ENCODE data around the gene TCL1B.

Gene TCL1B

DNA sequence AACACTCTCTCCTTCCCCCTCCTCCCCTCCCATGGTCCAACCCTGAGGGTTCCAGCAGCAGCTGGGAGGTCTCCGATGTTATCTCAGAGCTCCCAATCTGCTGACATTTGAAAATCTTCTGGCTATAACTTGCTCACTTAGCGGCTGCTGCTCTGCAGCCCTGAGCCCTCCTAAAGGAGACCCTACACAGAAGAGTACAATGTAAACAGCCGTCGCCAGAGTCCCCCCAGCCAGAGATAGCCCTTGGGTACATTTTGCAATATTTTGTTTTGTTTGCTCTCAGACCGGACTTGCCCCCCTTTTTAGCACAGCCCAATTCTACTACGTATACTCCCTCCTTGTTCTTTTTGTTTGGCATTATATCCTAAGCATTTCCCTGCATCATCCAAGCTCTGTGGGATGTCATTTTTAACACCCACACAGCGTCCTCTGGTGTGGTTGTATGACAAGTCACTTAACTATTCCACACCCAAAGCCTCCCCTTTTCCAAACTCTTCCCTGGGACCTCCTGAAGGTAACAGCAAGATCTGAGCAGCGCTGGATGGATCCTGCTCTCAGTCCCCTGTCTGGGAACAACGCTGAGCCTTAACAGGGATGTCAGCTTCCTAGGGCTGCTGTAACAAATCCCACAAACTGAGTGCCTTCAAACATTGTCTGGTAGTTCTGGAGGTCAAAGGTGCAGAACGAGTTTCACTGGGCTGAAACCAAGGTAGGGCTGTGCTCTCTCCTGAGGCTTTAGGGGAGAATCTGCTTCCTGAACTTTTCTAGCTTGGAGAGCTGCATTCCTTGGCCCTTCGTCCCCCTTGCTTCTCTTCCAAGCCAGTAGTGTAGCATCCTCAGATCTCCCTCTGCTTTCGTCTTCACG lies 25.3 kb upstream of the TCL1B start:
- TF ChIP-seq, protein P1, sequence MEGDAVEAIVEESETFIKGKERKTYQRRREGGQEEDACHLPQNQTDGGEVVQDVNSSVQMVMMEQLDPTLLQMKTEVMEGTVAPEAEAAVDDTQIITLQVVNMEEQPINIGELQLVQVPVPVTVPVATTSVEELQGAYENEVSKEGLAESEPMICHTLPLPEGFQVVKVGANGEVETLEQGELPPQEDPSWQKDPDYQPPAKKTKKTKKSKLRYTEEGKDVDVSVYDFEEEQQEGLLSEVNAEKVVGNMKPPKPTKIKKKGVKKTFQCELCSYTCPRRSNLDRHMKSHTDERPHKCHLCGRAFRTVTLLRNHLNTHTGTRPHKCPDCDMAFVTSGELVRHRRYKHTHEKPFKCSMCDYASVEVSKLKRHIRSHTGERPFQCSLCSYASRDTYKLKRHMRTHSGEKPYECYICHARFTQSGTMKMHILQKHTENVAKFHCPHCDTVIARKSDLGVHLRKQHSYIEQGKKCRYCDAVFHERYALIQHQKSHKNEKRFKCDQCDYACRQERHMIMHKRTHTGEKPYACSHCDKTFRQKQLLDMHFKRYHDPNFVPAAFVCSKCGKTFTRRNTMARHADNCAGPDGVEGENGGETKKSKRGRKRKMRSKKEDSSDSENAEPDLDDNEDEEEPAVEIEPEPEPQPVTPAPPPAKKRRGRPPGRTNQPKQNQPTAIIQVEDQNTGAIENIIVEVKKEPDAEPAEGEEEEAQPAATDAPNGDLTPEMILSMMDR (IDR thresholded peaks at IDR 0.05; ENCODE audit: poor library complexity, severe bottlenecking): no peak
- ATAC-seq (ENCODE audit: low read depth) (no peak), DNase-seq (ENCODE audit: low spot score) (no peak)
- H3K27ac ChIP-seq (ENCODE audit: poor library complexity, severe bottlenecking): no peak overlapping the region
- H3K4me1 ChIP-seq (ENCODE audit: insufficient read depth, poor library complexity, severe bottlenecking): no peaks in the 10 kb centered on the region
- H3K4me3 ChIP-seq (ENCODE audit: severe bottlenecking): no peak overlapping the region
- H3K36me3 ChIP-seq (ENCODE audit: low read depth): no peaks in the 10 kb centered on the region
- H3K9me3 ChIP-seq (ENCODE audit: severe bottlenecking): no peaks in the 10 kb centered on the region
- H3K27me3 ChIP-seq (ENCODE audit: insufficient read depth, poor library complexity, severe bottlenecking): peaks cover 17% of the 10 kb centered on the region

DNA sequence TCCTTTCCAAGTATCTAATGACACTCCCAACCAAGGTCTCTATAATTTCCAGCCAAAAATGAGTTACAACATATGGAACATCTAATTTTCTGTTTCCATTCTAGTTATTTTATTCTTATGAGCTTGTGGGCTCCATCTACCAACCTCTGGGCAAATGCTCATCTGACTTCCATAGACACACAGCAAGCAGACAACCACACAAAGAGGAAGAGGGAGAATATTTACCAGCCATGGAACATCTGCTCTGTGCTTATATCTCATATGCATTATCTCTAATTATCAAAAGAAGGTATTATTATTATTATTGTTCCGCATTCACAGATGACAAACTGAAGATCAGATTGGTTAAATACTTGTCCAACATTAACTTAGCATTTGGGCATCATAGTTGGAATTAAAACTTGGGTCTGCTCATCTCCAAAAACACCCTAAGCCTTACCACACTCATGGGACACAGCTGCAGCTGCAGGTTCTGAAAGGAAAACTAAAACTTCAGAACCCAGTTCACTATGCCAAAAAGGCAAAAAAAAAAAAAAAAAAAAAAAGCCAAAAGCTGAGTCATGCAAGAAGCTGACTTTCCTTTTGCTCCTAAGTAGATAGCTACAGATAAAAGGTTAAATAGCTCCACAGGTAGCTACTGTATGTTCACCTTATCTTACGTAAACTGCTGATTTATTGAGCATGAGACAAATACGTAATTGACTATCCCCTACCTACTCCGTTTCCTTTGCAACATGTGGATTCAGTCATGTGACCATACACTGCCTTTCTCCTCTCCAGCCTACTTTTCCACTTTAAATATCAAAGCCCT lies 23.6 kb upstream of the TCL1B start:
- TF ChIP-seq, protein P1 (IDR thresholded peaks at IDR 0.05; ENCODE audit: poor library complexity, severe bottlenecking): no peak
- no peaks in the 10 kb centered on the region for H3K36me3 ChIP-seq (ENCODE audit: low read depth)
- no peak overlapping the region for H3K27ac ChIP-seq (ENCODE audit: poor library complexity, severe bottlenecking)
- no peak overlapping the region for H3K4me3 ChIP-seq (ENCODE audit: severe bottlenecking)
- ATAC-seq (ENCODE audit: low read depth) (no peak), DNase-seq (ENCODE audit: low spot score) (no peak)
- H3K4me1 ChIP-seq (ENCODE audit: insufficient read depth, poor library complexity, severe bottlenecking): no peaks in the 10 kb centered on the region
- H3K9me3 ChIP-seq (ENCODE audit: severe bottlenecking): no peaks in the 10 kb centered on the region
- peaks cover 17% of the 10 kb centered on the region for H3K27me3 ChIP-seq (ENCODE audit: insufficient read depth, poor library complexity, severe bottlenecking)

DNA sequence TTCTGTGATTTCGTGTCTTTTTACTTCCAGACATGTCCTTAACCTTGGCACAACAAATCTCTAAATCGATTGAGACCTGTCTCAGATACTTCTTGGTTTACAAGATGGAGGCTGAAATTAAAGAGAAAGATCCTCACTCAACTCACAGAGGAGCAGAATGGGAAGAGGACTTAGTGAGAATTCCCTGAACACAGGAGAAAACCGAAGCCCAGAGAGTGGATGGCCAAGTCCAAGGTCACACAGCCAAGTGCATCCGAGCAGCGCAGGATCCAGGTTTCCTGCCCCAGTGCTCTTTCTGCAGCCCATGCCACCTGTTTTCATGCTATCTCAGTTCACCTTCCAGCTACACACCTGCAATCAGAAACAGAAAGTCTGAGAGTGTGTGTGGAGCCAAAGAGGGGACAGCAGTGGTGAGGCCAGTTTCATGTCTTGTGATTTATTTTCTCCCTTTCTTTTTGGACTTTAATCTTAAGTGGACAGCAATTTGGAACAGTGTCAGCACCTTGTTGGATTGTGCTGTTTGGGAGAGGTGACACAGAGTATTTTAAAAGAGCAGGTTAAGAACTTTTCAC lies 22.9 kb upstream of the TCL1B start:
- no peaks in the 10 kb centered on the region for H3K36me3 ChIP-seq (ENCODE audit: low read depth)
- H3K9me3 ChIP-seq (ENCODE audit: severe bottlenecking): no peaks in the 10 kb centered on the region
- no peak overlapping the region for H3K4me3 ChIP-seq (ENCODE audit: severe bottlenecking)
- DNase-seq (ENCODE audit: low spot score) (no peak), ATAC-seq (ENCODE audit: low read depth) (no peak)
- TF ChIP-seq, protein P1 (IDR thresholded peaks at IDR 0.05; ENCODE audit: poor library complexity, severe bottlenecking): no peak
- H3K27me3 ChIP-seq (ENCODE audit: insufficient read depth, poor library complexity, severe bottlenecking): peaks cover 17% of the 10 kb centered on the region
- no peak overlapping the region for H3K27ac ChIP-seq (ENCODE audit: poor library complexity, severe bottlenecking)
- H3K4me1 ChIP-seq (ENCODE audit: insufficient read depth, poor library complexity, severe bottlenecking): no peaks in the 10 kb centered on the region

DNA sequence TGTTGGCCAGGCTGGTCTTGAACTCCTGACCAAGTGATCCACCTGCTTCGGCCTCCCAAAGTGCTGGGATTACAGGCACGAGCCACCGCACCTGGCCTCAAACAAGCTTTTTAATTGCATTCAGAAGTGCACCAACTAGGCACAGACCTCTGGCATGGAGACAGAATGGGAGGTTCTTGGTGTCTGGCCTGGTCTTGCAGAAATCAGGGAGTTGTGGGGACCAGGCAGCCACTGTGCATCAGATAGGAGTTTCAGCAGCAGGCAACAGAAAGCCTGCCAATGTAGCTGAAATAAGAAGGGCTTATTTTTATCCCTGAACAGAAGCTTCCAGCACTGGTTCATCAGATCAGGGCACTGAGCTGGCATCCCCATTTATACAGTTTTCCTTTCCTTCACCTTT lies 22.2 kb upstream of the TCL1B start:
- no peak for ATAC-seq (ENCODE audit: low read depth)

More for the DNA sequence above, 22.2 kb upstream of the TCL1B start:
- Histone ChIP-seq H3K4me3 (ENCODE audit: severe bottlenecking) (no peak overlapping the region), H3K36me3 (ENCODE audit: low read depth) (no peaks in the 10 kb centered on the region), H3K27me3 (ENCODE audit: insufficient read depth, poor library complexity, severe bottlenecking) (peaks cover 17% of the 10 kb centered on the region), H3K4me1 (ENCODE audit: insufficient read depth, poor library complexity, severe bottlenecking) (no peaks in the 10 kb centered on the region), H3K9me3 (ENCODE audit: severe bottlenecking) (no peaks in the 10 kb centered on the region), H3K27ac (ENCODE audit: poor library complexity, severe bottlenecking) (no peak overlapping the region)
- no peak for DNase-seq (ENCODE audit: low spot score)
- TF ChIP-seq, protein P1 (IDR thresholded peaks at IDR 0.05; ENCODE audit: poor library complexity, severe bottlenecking): no peak

Data from RWPE2 (cell line).